Keratinocyte (primary cell): ENCODE data around the gene FTCD. TPM values are rescaled to one million over a fixed set of nuclear protein-coding genes. Genes with fewer than 3 reads are reported as not detected.
A peak's percentile ranks its signal among the peaks of the same experiment; 100 is the strongest.

Experiments used
- DNase-seq: peaks from one replicate; pipeline ENCODE4 v3.0.0-alpha.2; 2011; ENCODE audit warnings: low read depth, missing footprints, low spot score
- FAIRE-seq: peaks from 2 replicates; lab custom pipeline; 2011; peaks lifted over from hg19 to GRCh38; lab: Jason Lieb, UNC
- H2AFZ ChIP-seq: 2 replicates; pipeline ENCODE4 v1.6.0; 2012; ENCODE audit warnings: low read length, control low read depth, inconsistent platforms; ENCODE audit not compliant: control insufficient read depth
- H3K27ac ChIP-seq: 2 replicates; pipeline ENCODE4 v1.5.1; 2011; ENCODE audit warnings: low read length; ENCODE audit not compliant: control insufficient read depth, insufficient read depth
- H3K27me3 ChIP-seq: 3 replicates; pipeline ENCODE4 v1.6.0; 2011; ENCODE audit warnings: low read length; ENCODE audit not compliant: control insufficient read depth, insufficient read depth; ENCODE audit errors: extremely low read depth
- H3K36me3 ChIP-seq, 2 experiments: 2 replicates in 1 of 2; 3 replicates in 1 of 2; pipeline ENCODE4 v1.5.1; 2011; ENCODE audit warnings: low read length in 2 of 2, mild to moderate bottlenecking in 1 of 2; ENCODE audit not compliant: control insufficient read depth in 2 of 2, insufficient read depth in 2 of 2; ENCODE audit errors: extremely low read depth in 1 of 2
- H3K4me1 ChIP-seq: 3 replicates; pipeline ENCODE4 v1.5.1; 2011; ENCODE audit warnings: low read length; ENCODE audit not compliant: control insufficient read depth, insufficient read depth; ENCODE audit errors: extremely low read depth
- H3K4me2 ChIP-seq: 3 replicates; pipeline ENCODE4 v1.6.0; 2011; ENCODE audit warnings: low read depth, low read length; ENCODE audit not compliant: control insufficient read depth, insufficient read depth; ENCODE audit errors: extremely low read depth
- H3K4me3 ChIP-seq, 3 experiments: fragments of 200-600 bp in 1 of 3; sonication (generic) in 1 of 3; 2 replicates in 2 of 3; 3 replicates in 1 of 3; pipeline ENCODE4 v1.5.1; 2011 to 2016; ENCODE audit warnings: low read length in 3 of 3, mild to moderate bottlenecking in 3 of 3, control low read depth in 2 of 3, inconsistent platforms in 1 of 3, low read depth in 1 of 3, mixed read lengths in 1 of 3, mixed run types in 1 of 3, moderate library complexity in 1 of 3; ENCODE audit not compliant: control insufficient read depth in 2 of 3, insufficient read depth in 2 of 3; ENCODE audit errors: extremely low read depth in 1 of 3
- H3K79me2 ChIP-seq: 2 replicates; pipeline ENCODE4 v1.6.0; 2012; ENCODE audit warnings: low read length; ENCODE audit not compliant: control insufficient read depth, insufficient read depth
- H3K9ac ChIP-seq: 3 replicates; pipeline ENCODE4 v1.6.0; 2011; ENCODE audit warnings: low read length; ENCODE audit not compliant: control insufficient read depth, insufficient read depth; ENCODE audit errors: extremely low read depth
- H3K9me1 ChIP-seq: 3 replicates; pipeline ENCODE4 v1.6.0; 2011; ENCODE audit warnings: low read length; ENCODE audit not compliant: control insufficient read depth, insufficient read depth; ENCODE audit errors: extremely low read depth
- H3K9me3 ChIP-seq: 2 replicates; pipeline ENCODE4 v1.5.1; 2012; ENCODE audit warnings: low read depth, low read length; ENCODE audit not compliant: control insufficient read depth
- H4K20me1 ChIP-seq: 3 replicates; pipeline ENCODE4 v1.6.0; 2011; ENCODE audit warnings: low read length; ENCODE audit not compliant: control insufficient read depth, insufficient read depth; ENCODE audit errors: extremely low read depth
- CTCF ChIP-seq, 3 experiments: IDR thresholded peaks in 1 of 3; conservative IDR thresholded peaks in 1 of 3; optimal IDR thresholded peaks in 1 of 3; 2 replicates in 2 of 3; 3 replicates in 1 of 3; pipeline versions ENCODE3 to v1.5.1; 2011; ENCODE audit warnings: low read length in 3 of 3, mild to moderate bottlenecking in 3 of 3, moderate library complexity in 2 of 3, control low read depth in 1 of 3, inconsistent platforms in 1 of 3; ENCODE audit not compliant: insufficient read depth in 2 of 3; ENCODE audit errors: extremely low read depth in 1 of 3
- EZH2 ChIP-seq: IDR thresholded peaks from one replicate; pipeline ENCODE4 v1.6.1; 2012; ENCODE audit warnings: inconsistent platforms, mild to moderate bottlenecking, low read length, moderate library complexity
- dilution Hi-C: fragments of 300-500 bp; cut with MboI; formaldehyde crosslinking; loops from one replicate; pipeline ENCODE4 v1.7.0; 2020; ENCODE audit warnings: low sequenced_read_pairs; ENCODE audit not compliant: extremely low pct_ligation_motif_present
- polyA plus RNA-seq, 5 experiments: library from polyadenylated mRNA; depleted of rRNA in 3 of 5; stranded (reverse) in 3 of 5; stranded (forward) in 1 of 5; unstranded in 1 of 5; fragments of >200 nt; gene quantifications; 1 replicate in 1 of 5; 2 replicates in 3 of 5; 3 replicates in 1 of 5; pipeline versions ENCODE4 v1.2.1 to v1.2.3, GENCODE V29; 2011 to 2012; ENCODE audit warnings: missing spikeins in 2 of 5, low read depth in 1 of 5, low replicate concordance in 1 of 5

Gene FTCD
- polyA plus RNA-seq, 1 donor (not counting 4 experiments of a cell fraction or from before 2014, with no cell fraction given) = not detected

GRCh38 chr21:46095083-46095719 is 60.2 kb downstream of the FTCD start:
- no peak overlapping the region for H3K27ac ChIP-seq
- DNase-seq (no peak), FAIRE-seq (no peak)
- H3K9ac ChIP-seq = no peak overlapping the region
- H3K9me1 ChIP-seq = no peaks in the 10 kb centered on the region
- H2AFZ ChIP-seq = no peak overlapping the region
- H3K27me3 ChIP-seq = peaks cover 41% of the 10 kb centered on the region
- peaks cover 4% of the 10 kb centered on the region for H3K9me3 ChIP-seq
- no peak overlapping the region for H3K4me3 ChIP-seq
- H3K4me1 ChIP-seq = no peaks in the 10 kb centered on the region
- TF ChIP-seq CTCF (optimal IDR thresholded peaks at IDR 0.05 in 1 of 3, IDR thresholded peaks at IDR 0.05 in 1 of 3, conservative IDR thresholded peaks at IDR 0.05 in 1 of 3; ENCODE audit: extremely low read depth in 1 of 3, insufficient read depth in 2 of 3, low read length in 3 of 3) (peak in 1 of 3 experiments; percentile 28), EZH2 (no peak)
- H4K20me1 ChIP-seq = no peaks in the 10 kb centered on the region
- H3K4me2 ChIP-seq = no peak overlapping the region
- no peaks in the 10 kb centered on the region for H3K79me2 ChIP-seq
- dilution Hi-C loops = no loop called here
- no peaks in the 10 kb centered on the region for H3K36me3 ChIP-seq

- H3K9ac ChIP-seq = no peak overlapping the region
- peaks cover 35% of the 10 kb centered on the region for H3K27me3 ChIP-seq
- FAIRE-seq (no peak), DNase-seq (no peak)
- no peaks in the 10 kb centered on the region for H3K9me1 ChIP-seq
- H3K36me3 ChIP-seq = no peaks in the 10 kb centered on the region
- H4K20me1 ChIP-seq = no peaks in the 10 kb centered on the region
- dilution Hi-C loops = no loop called here
- H3K4me2 ChIP-seq = no peak overlapping the region
- no peak overlapping the region for H2AFZ ChIP-seq
- H3K27ac ChIP-seq = no peak overlapping the region
- TF ChIP-seq EZH2 (no peak), CTCF (optimal IDR thresholded peaks at IDR 0.05 in 1 of 3, IDR thresholded peaks at IDR 0.05 in 1 of 3, conservative IDR thresholded peaks at IDR 0.05 in 1 of 3; ENCODE audit: extremely low read depth in 1 of 3, insufficient read depth in 2 of 3, low read length in 3 of 3) (no peak)
- no peak overlapping the region for H3K4me3 ChIP-seq
- no peaks in the 10 kb centered on the region for H3K4me1 ChIP-seq
- no peaks in the 10 kb centered on the region for H3K79me2 ChIP-seq
- H3K9me3 ChIP-seq = peaks cover 4% of the 10 kb centered on the region
Observed at GRCh38 chr21:46094401-46095082, 60.8 kb downstream of the FTCD start.
